GM18511 (cell line): ENCODE data around the gene LUZP2.

Source experiments
- ATAC-seq: cut with Tn5 transposase; IDR thresholded peaks from one replicate; pipeline ENCODE4 v1.9.1; 2021; ENCODE audit warnings: mild to moderate bottlenecking, moderate library complexity; ENCODE audit not compliant: unreplicated experiment

Gene LUZP2

DNA sequence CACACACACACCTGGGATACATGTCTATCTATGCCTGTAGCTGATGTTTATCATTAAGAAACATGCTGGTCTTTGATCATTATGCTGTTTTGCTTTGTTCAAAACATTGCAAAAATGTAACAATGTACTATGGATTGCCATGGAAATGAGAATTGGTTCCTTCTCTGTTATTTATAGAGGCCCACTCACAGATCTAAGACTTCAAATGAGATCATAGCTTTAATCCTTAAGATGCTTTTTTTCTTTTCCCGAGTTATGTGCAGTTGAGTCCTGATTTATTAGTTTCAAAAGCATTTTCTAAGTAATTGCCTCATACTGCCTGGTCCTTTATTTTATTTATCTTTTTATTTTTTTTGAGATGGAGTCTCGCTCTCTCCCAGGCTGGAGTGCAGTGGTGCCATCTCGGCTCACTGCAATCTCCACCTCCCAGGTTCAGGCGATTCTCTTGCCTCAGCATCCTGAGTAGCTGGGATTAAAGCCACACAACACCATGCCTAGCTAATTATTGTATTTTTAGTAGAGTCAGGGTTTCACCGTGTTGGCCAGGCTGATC is 131.4 kb downstream of the LUZP2 start:
- no peak for ATAC-seq

DNA sequence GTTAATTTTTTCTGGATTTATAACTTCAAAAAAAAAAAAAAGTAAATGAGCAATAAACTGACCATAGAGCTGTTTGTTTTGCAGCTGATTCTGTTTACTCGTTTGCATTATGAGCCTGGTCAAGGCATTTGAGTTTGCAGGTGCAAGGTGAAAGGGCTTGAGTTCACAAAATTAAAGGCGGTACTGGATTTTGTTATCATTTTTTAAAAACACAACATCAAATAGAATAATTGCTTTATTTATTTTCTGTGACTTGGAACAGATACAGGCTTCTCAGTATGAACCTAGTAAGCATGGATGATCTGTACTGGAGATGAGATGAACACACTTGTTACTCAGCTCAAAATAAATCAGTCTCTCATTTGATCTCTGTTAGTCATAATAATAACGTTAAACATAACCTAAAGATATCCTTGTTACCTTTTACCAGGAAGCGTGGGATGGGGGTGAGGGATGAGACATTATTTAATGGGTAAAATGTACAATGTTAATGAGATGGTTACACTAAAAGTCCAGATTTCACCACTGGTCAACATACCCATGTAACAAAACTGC is 137.8 kb downstream of the LUZP2 start:
- ATAC-seq: no peak

DNA sequence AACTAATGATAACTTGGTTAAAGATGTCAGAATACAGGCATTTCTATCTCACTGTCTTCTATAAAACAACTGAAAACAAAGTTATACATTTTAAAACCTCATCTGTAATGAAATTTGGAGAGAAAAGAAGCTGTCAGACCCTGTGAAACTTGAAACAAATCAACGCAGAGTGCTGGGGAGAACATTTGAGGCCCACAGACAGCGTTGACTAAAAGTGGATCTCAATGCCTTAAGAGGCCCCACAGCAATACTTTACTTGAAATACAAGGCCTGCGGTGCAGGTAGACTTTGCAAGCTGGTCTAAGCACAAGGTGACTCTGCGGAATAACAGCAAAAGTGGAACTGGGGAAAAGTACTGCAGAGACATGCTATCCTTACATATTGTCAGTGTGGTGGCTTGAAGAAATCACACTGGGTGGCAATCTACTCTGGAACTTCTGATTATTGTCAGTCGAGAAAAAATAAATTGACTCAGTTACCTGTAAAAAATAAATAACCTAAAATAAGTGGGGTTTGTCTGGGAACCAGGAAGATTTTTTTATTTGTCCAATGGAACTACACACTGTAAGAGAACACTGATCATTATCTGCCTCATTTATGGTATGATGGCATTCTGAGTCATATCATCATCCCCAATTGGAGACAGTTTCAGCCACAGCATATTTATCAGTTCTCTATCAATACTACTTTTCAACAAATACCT is 138.9 kb downstream of the LUZP2 start:
- no peak for ATAC-seq

GRCh38 chr11:24636291-24636629 is 139.4 kb downstream of the LUZP2 start:
- no peak for ATAC-seq

DNA sequence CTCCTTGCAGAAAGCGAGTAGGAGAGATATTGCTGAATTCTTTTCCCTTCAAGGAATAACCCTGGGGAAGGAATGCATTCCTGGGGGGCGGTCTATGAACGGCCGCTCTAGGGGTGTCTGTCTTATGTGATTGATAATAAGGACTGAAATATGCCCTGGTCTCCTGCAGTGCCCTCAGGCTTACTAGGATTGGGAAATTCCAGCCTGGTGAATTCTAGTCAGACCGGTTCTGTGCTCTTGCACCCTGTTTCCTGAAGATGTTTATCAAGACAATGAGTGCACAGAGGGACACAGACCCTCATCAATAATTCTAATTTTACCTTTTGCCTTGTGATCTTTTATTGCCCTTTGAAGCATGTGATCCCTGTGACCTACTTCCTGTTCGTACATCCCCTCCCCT is 140.7 kb downstream of the LUZP2 start:
- ATAC-seq: no peak

DNA sequence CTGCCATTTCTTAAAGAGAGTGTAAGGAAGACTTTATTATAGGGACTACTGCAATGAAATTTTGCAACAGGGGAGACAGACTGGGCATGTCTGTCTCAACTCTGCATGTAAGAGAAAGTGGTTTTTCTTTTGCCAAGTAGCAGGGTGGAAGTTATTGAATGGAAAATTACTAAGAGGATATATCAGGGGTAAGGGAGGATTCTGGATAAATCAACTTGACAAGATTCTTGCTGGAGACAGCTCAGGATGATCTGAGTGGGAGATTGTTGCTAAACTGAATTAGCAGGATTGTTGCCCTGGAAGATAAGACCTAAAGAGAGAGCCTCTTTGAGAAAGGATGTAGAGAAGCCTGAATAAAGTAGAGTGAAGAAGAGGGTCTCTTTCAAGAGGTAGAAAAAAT is 145.8 kb downstream of the LUZP2 start:
- no peak for ATAC-seq

- ATAC-seq: no peak
These were observed 148.7 kb downstream of the LUZP2 start for GRCh38 chr11:24645563-24645962.

GRCh38 chr11:24651873-24652272 is 155.0 kb downstream of the LUZP2 start:
- no peak for ATAC-seq

- no peak for ATAC-seq
These were observed 157.0 kb downstream of the LUZP2 start for GRCh38 chr11:24653901-24654300.

GRCh38 chr11:24661331-24661730 is 164.5 kb downstream of the LUZP2 start:
- no peak for ATAC-seq

DNA sequence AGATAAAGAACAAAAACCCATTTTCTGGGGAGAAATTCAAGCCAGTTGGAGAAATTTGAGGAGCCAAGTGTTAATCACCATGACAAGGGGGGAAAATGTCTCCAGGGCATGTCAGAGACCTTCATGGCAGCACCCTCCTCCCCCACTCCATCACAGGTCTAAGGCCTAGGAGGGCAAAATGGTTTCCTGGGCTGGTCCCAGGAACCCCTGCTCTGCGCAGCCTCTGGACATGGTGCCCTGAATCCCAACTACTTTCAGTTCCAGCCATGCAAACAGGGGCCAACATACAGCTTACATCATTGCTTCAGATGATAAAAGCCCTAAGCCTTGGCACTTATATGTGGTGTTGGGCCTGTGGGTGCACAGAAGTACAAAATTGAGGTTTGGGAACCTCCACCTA is 167.5 kb downstream of the LUZP2 start:
- no peak for ATAC-seq

GRCh38 chr11:24667353-24667968 is 170.6 kb downstream of the LUZP2 start:
- no peak for ATAC-seq

GRCh38 chr11:24678703-24679348 is 182.0 kb downstream of the LUZP2 start:
- no peak for ATAC-seq

DNA sequence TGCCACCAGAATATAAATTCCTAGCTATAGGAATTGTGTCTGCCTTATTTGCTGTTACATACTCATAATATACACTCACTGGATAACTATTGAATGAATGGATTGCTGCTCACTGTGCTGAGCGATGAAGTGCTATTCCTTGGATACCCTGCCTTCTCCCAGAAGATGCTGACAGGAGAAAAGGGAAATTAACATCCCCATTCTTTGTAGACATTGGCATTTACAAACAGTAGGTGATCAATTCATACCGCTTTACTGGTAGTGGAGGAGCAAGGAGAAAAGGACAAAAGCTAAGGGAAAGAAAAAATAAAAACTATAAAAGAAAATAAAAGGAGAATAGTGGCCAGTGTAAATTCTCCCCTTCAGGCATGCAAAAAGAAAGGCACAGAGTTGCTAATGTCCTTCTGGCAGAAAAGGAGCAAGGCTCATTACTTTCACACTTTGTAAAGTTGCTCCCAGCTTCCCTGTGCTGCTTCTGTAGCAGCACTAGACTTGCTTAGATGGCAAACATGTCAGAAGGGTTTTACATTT is 183.0 kb downstream of the LUZP2 start:
- no peak for ATAC-seq

- no peak for ATAC-seq
These were observed 186.7 kb downstream of the LUZP2 start for GRCh38 chr11:24683583-24683982.

GRCh38 chr11:24685821-24686220 is 189.0 kb downstream of the LUZP2 start:
- no peak for ATAC-seq

- no peak for ATAC-seq
These were observed 190.8 kb downstream of the LUZP2 start for GRCh38 chr11:24687531-24688147.

- no peak for ATAC-seq
These were observed 192.1 kb downstream of the LUZP2 start for GRCh38 chr11:24688981-24689380.

DNA sequence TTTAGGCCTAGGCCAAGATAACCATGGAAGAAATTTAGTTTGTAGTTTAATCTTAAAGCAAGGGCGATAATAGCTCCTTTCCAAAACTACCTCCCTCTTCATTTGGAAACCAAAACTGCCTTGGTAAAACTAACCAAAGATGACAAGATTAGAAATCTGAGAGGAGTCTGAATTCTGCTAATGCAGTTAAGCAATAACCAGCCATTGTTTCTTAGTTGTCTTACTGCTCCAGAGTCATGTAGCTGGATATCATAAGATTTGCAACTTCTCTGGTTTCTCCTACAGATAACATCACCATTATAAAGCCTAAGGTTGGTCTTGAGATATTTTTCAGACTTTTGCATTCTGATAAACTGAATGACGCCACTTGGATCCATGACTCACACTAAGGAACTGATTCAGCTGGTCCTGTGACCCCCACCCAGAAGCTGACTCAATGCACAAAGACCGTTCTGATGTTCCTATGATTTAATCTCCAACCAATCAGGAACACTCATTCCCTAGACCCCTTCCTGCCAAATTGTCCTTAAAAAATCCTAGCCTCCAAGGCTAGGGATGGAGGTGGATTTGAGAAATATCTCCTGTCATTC is 200.8 kb downstream of the LUZP2 start:
- no peak for ATAC-seq

DNA sequence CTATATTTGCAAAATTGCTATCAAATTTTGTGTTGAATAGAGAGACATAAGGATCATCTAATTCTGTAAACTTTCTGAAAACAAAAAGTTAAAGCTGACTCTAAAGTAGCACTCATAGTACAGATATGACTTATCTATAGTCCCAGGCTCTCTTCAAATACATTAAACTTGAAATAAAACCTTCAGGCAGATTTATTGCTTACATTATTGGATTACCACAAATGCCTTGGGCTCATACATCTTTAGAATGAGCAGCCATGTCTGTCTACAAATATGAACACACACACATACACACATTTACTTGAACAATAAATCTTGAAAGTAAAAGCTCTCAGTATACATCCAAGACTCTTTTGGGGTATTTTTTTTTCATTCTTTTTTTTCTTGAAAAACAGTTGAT is 207.9 kb downstream of the LUZP2 start:
- ATAC-seq: no peak

DNA sequence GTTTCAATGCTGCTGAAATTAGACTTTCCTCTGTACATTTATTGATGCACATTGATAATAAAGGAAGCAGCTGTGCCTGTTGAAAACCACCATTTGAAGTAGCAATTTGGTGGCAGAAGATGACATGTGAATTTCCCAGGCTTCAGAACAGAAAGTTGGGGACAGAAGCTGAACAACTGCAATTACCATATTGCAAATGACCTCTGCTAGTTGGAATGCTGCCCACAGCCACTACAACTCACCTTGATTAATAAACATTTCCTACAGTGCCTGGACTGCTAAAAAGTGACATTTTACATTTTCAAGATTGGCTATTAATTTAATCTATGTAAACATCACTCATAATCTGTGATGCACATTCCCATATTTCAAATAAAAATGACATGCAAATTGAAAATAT is 208.6 kb downstream of the LUZP2 start:
- ATAC-seq: no peak
